Activated CD4-positive, alpha-beta T cell treated with anti-CD3 and anti-CD28 coated beads, Interleukin-2, amount 50 U/mL, for 24 hours (primary cell): ENCODE measurements around the gene BMP7.

Experiments used
- DNase-seq, 2 donors: peaks; one replicate each; pipeline ENCODE4 v3.0.0-alpha.2; 2020; ENCODE audit warnings: low read depth in 1 of 2, low spot score in 1 of 2

The BMP7 gene

GRCh38 chr20:57155415-57155814 is 111.0 kb downstream of the BMP7 start:
- no peak for DNase-seq

DNA sequence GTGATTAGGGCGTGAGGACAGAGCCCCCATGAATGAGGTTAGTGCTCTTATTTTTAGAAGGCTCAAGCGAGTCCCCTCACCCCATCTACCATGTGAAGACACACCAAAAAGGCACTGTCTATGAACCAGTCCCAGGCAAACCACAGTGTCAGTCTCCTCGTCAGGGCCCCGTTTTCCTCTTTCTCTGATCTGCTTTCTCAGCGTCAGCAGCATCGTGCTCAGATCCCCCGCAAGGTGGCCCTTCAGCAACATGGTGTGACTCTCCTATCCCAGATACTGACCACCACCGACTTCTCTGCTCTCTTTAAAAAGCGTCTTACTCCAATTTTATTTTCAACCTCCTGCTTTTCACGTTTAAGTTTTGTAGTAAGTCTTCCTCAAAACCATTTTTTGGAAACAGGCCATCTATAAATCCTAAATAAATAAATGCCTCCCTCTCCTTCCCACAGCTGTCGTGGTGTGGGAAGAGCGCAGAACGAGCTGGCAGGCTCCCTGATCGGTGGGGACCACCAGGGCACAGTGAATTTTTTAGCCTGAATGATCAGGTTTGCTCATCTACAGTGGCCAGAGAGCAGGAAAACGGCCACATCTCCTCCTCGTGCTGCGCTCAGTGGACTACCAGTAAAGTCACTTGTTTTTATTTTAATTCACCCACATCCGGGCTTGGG is 113.1 kb downstream of the BMP7 start:
- DNase-seq: no peak

DNA sequence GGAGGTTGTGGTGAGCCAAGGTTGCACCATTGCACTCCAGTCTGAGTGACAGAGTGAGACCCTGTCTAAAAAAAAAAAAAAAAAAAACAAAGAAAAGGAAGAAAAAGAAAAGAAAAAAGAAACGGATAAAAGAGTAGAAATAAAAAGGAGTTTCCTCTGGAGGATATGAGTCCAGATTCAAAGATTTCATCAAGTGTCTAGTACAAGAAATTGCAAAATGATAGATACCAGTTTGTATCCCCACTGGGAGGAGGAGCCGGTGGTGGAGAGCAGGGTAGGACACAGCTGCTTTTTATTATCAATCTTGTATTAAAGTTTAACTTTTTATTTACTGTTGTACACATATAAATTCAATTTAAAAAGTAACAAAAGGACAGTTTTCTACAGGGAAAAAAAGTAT is 113.9 kb downstream of the BMP7 start:
- DNase-seq: no peak

- DNase-seq: no peak
These were observed 115.9 kb downstream of the BMP7 start for GRCh38 chr20:57150559-57150958.

DNA sequence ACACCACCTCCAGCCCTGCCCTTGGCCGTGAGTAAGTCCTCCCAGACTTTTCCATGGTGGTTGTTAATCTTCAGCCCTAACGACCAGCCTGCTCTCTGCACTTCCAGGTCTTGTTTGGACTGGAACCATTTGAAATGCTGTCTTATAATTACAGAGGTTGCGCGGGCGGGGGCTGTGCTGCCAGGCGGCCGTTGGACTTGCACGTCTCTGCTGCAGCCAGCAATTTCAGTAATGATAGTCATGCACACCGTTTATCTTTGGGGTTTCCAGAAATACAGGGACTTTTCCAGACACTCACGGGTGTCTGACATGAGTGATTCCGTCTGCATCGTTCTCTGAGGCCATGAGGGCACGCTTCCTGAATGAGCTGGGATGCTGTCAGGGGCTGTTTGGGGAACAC is 118.2 kb downstream of the BMP7 start:
- DNase-seq: no peak

- no peak for DNase-seq
These were observed 119.3 kb downstream of the BMP7 start for GRCh38 chr20:57147185-57147584.

GRCh38 chr20:57146155-57146554 is 120.3 kb downstream of the BMP7 start:
- no peak for DNase-seq

DNA sequence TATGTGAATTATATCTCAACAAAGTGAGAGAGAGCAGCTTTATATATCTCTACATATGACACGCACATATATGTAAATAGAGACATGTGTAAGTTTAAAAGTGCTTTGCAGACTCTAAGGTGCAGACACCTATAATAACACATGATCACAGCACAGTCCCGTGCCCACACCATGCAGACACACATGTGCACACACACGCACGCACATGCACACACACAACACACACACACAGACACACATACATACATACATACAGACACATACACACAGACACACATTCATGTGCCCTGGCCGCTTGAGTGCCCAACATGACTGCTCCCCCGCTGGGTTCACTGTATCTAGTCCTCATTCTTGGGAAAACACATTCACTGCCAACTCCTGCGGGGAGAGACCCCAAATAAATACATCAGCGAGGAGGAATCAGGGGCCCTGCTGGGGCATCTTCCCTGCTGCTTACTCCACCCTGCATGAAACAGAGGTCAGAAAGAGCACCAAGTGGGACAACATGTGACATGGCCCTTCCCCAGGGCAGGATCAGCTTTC is 121.3 kb downstream of the BMP7 start:
- DNase-seq: no peak

DNA sequence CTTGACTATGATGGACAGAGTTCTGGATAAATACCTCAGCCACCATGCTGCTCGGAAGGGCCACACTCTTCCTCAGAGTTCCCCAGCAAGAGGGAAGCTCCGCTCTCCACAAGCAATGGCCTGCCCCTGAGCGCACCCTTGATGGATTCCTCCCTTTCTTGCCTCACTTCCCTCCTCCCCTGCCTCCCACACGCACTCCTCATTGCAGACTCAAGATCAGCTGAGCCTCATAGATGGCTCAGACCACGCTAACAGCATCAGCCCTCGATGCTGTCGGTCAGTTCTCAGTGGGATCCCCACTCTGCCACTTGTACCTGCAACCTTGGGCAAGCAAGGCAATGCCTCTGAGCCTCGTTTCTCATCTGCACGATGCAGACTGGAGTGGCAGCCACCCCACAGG is 123.3 kb downstream of the BMP7 start:
- DNase-seq: no peak

DNA sequence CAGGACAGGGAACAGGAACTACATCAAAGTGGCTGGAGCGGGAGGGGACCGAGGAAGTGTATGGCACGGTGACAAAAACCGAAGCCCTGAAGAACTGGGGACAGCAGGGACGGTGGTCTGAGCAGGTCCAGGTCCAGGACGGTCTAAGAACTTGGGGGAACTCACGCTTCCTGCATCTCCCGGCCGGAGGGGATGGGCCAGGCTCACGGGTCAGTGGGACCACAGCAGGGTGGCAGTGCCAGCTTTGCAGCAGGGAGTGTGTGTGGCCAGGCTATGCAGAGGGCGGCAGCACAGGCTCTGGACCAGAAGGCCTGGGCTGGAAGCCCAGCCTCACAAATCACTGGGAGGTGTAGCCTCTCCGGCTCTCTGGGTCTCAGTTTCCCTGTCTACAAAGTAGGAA is 123.8 kb downstream of the BMP7 start:
- no peak for DNase-seq

- no peak for DNase-seq
These were observed 124.9 kb downstream of the BMP7 start for GRCh38 chr20:57141492-57141891.

DNA sequence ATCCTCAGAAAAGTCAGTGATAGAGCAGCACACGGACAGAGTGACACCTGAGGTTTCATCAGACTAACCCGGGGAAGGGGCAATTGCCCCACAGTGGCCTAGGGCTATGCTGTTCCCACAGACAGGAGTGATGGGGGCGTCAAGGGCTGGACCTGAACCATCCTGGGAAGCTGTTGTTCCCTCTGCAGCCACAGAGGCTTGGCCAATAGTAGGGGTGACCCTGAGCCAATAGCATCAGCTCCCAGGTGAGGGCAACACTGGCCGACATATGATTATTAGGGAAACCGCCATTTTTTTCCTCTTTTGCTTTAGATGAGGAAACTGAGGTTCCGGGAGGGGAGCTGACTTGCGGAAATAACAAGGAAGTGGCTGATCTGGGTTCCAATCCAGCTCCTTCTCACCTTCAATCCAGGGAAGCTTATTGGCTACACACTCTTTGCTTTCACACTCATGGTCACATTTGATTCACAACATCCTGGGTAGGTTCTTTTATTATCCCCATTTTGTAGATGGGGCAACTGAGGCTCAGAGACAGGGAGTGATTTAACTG is 126.0 kb downstream of the BMP7 start:
- no peak for DNase-seq

- no peak for DNase-seq
These were observed 126.9 kb downstream of the BMP7 start for GRCh38 chr20:57139342-57140093.

DNA sequence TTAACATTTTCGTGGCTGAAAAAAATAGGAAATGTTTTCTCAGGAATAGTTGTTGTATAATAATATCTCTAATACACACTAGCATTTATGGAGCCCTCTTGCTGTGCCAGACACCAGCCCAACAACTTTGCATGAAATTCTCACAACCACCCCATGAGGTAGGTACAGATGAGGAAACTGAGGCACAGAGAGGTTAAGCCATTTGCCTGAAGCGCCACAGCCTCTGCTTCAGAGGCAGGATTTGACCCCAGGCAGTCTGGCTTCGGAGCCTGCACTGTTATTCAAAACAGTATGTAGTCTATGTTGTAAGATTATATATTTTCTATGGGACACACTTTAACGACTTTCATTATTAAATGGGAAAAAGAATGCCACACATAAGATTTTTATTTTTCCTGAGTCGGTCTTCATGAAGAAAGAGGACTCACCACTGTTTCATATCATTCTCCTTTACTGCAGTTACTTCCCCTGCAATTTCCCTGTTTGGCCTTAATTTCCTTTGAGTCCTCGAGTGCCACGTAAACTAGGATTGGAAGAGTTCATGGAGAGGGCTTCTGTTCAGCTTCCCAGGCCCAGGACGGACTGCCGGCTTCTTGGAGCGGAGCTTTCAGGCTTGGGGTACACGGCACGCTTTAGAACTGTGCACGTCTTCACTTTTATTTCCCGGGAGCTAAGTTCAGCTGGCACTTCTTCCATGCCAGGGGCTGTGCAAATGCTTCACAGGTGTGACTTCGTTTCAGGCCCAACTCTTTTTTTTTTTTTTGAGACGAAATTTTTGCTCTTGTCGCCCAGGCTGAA is 128.0 kb downstream of the BMP7 start:
- no peak for DNase-seq

DNA sequence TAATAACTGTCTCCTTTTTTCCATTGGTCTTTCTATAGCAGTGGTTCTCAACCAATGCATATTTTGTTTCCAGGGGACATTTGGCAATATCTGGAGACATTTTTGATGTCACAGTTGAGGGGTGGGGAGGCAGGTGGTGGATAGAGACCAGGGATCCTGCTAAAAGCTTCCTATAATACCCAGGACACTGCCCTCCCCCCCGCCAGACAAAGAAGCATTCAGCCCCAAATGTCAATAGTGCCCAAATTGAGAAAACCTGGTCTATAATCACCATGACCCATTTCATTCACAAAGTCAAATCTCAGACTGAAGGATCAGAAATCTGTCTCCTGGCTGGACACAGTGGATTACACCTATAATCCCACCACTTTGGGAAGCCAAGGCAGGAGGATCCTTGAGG is 128.8 kb downstream of the BMP7 start:
- no peak for DNase-seq

DNA sequence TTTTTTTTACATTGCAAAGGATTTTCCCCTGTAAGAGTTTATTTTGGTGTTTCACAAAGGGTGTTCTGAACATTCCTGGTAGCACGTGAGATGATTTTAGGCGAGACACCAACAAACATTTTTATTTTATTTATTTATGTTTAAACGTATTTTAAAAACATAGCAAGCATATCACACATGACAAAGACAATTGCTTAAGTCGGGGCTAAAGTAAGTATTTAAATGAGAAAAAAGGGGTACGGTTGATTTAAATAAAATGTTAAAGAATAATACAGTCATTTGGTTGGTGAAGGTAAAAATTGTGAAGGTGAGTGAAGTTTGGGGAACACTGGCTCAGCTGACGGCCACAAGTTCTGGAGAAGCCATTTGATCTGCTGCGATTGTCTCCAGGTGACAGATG is 129.7 kb downstream of the BMP7 start:
- no peak for DNase-seq

- no peak for DNase-seq
These were observed 130.6 kb downstream of the BMP7 start for GRCh38 chr20:57135875-57136274.

DNA sequence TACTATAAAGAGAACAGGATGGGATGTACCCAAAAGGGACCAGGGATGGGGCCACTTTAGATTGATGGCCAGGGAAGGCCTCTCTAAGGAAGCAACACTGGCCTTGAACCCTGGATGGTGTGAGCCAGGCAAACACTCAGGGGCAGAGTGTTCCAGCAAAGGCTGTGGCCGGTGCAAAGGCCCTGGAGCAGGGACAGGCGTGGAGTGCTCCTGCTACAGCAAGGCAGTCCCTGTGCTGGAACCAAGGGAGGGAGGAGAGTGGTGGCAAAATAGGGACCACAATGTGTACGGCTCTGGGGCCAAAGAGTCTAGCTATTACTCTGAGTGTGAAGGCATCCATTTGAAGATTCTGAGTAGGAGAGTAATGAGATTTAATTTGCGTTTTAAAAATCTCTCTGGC is 131.6 kb downstream of the BMP7 start:
- no peak for DNase-seq

- no peak for DNase-seq
These were observed 132.4 kb downstream of the BMP7 start for GRCh38 chr20:57133926-57134650.

- DNase-seq: no peak
These were observed 134.6 kb downstream of the BMP7 start for GRCh38 chr20:57131601-57132391.
